ENCODE results near the gene F3. TPM values are rescaled to one million over a fixed set of nuclear protein-coding genes. Genes with fewer than 3 reads are reported as not detected.

The F3 gene
- total RNA-seq, 1 donor from 2014 or later: 95.0 TPM

DNA sequence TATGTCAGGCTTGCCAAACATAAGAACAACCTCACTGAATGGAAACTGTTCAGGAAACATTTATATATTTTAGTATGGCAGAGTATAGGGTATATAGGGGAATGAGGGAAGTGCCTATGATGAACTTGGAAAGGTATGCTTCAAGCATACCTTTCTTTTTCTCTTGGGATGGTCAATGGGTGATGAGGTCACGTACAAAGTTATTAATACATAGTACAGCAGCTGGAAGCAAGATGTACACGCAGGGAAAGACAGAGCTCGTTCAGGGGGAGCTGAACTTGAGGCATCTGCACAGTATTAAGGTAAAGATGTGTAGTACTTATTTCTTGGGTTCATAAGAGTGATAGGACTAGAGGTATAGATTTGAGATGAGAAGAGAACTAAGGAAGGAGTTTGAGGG lies 61.9 kb downstream of the F3 start:
- Mint-ChIP-seq H3K9me3 (ENCODE audit: low read depth) (no peaks in the 10 kb centered on the region), H3K27me3 (no peaks in the 10 kb centered on the region), H3K4me3 (ENCODE audit: low read depth) (no peak overlapping the region), H3K36me3 (ENCODE audit: insufficient read depth) (peaks cover 23% of the 10 kb centered on the region), H3K4me1 (ENCODE audit: low read depth) (peaks cover 6% of the 10 kb centered on the region), H3K27ac (peak overlapping the region; percentile 2)
- DNase-seq (ENCODE audit: low spot score, unreplicated experiment): no peak
- TF ChIP-seq, protein P1, sequence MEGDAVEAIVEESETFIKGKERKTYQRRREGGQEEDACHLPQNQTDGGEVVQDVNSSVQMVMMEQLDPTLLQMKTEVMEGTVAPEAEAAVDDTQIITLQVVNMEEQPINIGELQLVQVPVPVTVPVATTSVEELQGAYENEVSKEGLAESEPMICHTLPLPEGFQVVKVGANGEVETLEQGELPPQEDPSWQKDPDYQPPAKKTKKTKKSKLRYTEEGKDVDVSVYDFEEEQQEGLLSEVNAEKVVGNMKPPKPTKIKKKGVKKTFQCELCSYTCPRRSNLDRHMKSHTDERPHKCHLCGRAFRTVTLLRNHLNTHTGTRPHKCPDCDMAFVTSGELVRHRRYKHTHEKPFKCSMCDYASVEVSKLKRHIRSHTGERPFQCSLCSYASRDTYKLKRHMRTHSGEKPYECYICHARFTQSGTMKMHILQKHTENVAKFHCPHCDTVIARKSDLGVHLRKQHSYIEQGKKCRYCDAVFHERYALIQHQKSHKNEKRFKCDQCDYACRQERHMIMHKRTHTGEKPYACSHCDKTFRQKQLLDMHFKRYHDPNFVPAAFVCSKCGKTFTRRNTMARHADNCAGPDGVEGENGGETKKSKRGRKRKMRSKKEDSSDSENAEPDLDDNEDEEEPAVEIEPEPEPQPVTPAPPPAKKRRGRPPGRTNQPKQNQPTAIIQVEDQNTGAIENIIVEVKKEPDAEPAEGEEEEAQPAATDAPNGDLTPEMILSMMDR (IDR thresholded peaks at IDR 0.05; ENCODE audit: unreplicated experiment): no peak

Other genes starting within 250 kb of the F3 start
- 43.2 and 50.2 TPM in 2 replicates for gene ABCD3, start 123.4 kb downstream of the F3 start, total RNA-seq

All from progenitor cell of endocrine pancreas (in vitro differentiated cells).